ENCODE data around the gene LDB3.

LDB3 gene

DNA sequence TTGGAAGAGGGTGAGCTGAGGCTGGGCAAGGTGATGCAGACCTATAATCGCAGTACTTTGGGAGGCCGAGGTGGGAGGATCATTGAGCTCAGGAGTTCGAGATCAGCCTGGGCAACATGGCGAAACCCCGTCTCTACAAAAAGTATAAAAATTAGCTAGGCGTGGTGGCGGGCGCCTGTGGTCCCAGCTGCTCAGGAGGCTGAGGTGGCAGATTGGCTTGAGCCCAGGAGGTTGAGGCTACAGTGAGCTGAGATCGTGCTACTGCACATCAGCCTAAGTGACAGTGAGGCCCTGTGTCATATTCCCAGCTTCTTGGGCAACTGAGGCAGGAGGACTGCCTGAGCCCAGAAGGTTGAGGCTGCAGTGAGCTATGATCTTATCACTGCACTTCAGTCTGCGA, 101.7 kb downstream of the LDB3 start:
- FAIRE-seq = no peak

DNA sequence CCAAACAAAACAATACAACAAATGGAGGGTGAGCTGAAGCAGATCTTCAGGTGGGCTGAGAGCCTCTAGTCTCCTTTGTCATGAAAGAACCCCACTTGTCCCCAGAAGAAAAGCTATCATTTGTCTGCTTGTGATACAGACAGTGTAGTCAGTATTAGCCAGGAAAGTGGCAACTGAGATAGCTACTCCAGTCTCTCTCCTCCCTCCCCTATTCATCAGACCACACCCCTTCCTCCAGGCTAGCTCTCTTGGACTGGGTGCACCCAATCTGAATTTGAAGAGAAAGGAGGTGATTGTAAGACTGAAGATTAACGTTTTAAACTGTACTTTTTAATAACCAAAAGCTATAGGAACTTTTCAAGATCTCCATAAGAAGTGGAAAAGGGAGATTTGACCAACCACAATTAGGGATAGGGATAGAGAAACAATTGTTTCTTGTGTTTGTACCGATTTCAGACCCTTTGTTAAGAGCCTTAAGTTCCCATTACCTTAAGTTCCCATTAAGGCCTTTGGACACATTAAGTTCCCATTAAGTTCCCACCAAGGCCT, 102.2 kb downstream of the LDB3 start:
- FAIRE-seq = no peak

DNA sequence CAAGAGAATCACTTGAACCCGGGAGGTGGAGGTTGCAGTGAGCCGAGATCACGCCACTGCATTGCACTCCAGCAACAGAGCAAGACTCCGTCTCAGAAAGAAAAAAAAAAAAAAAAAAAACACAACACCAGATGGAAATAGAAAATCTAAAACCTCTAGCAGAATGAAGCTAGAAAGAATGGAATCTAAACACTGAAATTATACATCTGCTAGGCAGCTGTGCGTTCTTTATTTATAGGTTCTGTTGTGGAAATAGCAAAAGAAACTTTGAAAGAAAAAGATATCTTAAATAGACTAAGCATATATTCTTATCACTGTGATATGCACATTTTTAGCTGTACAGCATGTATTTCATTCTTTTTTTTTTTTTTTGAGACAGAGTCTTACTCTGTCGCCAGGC, 105.2 kb downstream of the LDB3 start:
- peak; percentile 87 for FAIRE-seq

DNA sequence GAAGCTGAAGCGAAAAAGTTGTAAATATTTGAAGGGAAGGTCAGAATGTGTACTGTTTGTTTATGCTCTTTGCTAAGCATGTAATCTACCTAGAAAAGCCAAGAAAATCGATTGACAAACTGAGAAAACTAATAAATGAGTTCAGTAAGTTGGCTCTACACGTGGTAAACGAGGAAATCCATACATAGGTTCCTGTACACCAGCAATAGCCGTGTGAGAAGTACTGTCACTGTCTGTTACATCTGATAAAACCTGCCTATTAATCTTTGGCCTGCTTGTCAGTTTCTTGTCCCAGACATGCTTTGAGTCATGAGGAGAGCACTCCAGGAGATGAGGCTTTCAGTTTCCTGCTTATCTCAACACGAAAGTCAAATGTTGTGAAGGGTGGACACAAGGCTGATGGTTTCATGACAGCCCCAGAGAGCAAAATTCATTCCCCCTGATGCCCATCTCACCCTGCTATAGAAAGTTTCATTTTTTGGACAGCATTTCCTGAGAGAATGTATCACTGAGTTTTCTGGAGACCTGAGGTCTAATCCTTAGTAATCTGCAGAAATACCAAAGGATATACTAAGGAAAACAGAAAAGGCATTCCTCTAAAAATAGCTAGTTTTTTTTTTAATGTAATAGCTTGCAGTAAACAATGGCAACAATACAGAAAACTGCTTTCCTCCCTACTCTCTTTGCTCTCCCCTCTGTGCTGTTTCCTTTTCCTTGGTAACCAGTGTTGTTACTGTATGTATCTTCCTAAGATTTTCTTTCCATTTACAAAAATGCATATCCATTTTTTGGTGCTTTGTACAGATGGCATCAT, 107.0 kb downstream of the LDB3 start:
- peak; percentile 57 for FAIRE-seq

DNA sequence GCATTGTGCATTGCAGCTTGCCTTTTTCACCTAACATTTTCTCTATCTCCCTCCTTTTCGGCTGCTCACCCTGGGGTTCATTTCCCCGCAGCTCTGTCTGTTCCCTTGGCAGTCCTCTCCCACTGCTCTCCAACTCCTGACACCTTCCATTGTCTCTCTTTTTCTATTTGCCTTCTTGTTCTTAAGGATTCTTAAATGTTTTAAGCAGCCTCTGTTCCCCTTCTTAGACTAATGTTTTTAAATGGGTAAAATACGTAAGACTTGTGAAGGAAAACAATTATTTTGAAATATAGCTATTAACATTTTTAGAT, 107.5 kb downstream of the LDB3 start:
- FAIRE-seq = no peak

DNA sequence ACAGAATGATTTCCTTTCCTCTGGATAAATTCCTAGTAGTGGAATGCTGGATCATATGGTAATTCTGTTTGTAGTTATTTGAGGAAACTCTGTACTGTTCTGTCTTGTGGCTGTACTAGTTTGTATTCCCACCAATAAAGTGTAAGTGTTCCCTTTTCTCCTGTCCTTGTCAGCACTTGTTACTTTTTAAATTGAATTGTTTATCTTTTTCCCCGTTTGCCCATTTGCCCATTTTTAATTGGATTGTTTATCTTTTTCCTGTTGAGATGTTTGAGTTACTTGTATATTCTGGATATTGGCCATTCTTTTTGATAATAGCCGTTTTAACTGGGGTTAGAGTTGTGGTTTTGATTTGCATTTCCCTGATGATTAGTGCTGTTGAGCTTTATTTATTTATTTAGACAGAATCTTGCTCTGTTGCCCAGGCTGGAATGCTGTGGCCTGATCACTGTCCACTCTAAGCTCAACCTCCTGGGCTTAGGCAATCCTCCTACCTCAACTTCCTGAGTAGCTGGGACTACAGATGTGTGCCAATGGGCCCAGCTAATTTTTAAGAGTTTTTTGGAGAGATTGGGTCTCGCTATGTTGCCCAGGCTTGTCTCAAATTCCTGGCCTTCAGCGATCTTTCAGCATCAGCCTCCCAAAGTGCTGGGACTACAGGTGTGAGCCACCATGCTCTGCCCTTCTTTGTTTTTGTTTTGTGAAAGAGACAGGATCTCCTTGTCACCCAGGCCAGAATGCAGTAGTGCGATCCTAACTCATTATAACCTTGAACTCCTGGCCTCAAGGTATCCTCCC, 111.1 kb downstream of the LDB3 start:
- no peak for FAIRE-seq

DNA sequence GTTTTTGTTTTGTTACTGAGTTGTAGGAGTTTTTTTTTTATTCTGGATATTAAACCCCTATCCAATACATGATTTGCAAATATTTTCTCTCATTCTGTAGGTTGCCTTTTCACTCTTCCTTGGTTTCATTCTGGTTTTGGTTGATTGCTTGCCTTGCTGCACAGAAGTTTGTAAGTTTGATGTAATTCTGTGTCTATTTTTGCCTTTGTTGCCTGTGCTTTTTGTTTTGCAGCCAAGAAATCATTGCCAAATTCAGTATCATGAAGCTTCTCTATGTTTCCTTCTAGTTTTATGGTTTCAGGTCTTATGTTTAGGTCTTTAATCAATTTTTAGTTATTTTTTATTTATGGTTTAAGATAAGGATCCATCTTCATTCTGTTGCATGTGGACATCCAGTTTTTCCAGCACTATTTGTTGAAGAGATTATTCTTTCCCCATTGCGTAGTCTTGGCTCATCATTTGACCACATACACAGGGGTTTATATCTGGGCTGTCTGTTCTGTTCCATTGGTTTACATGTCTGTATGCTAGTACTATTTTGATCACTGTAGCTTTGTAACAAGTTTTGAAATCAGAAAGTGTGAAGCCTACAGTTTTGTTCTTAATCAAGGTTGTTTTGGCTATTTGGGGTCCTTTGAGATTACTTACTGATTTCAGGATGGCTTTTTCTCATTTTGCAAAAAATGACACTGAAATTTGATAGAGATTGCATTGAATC, 114.5 kb downstream of the LDB3 start:
- FAIRE-seq = no peak

DNA sequence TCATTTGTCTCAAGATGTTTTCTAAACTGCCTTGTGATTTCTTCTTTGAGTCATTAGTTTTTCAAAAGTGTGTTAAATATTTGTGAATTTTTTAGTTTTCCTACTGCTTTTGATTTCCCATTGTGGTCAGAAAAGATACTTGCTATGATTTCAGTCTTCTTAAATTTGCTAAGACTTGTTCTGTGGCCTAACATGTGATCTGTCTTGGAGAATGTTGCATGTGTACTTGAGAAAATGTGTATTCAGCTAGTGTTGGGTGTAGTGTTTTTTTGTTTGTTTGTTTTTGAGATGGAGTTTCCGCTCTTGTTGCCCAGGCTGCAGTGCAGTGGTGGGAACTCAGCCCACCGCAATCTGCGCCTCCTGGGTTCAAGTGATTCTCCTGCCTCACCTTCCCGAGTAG, 116.7 kb downstream of the LDB3 start:
- FAIRE-seq = peak; percentile 55
